IPS DF 19.7 (cell line): Measurements from ENCODE around the gene POU3F2.

Experiments
- DNase-seq: peaks from one replicate; pipeline ENCODE4 v3.0.0-alpha.2; 2013; ENCODE audit warnings: low read depth, low spot score

Gene POU3F2

DNA sequence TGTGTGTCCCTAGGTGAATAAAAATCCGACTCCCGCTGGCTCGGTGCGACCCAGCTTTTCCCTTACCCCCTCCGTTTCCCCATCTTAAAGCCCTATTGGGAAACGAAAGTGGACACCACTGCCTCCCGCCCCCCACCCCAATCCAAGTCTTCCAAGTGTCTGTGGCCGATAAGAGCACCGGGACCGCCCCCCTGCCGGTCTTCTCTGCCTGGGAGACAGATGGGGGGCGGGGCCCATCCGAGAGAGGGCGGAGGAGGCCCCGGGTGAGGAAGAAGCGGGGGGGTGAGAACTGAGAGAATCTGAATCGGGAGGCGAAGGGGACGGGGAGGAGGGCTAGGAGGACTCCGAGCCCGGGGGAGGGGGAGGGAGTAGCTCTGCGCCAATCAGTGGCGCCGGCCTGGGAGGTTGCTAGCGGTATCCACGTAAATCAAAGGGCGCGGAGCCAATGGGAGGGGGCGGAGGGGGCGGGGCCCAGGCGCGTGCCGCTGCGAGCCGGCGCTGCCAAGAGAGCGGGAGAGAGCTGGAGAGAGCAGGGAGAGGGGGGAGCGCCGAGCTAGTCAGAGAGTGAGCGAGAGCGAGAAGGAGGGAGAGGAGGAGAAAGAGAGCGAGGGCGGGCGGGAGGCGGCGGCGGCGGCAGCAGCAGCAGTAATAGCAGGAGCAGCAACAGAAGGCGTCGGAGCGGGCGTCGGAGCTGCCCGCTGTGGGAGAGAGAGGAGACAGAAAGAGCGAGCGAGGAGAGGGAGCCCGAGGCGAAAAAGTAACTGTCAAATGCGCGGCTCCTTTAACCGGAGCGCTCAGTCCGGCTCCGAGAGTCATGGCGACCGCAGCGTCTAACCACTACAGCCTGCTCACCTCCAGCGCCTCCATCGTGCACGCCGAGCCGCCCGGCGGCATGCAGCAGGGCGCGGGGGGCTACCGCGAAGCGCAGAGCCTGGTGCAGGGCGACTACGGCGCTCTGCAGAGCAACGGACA is at the start of gene POU3F2:
TSS of gene POU3F2 (plus strand) at position 515 of the 972 bp plus-strand sequence. CDS start at position 815, 300 bp downstream.
- DNase-seq = no peak

DNA sequence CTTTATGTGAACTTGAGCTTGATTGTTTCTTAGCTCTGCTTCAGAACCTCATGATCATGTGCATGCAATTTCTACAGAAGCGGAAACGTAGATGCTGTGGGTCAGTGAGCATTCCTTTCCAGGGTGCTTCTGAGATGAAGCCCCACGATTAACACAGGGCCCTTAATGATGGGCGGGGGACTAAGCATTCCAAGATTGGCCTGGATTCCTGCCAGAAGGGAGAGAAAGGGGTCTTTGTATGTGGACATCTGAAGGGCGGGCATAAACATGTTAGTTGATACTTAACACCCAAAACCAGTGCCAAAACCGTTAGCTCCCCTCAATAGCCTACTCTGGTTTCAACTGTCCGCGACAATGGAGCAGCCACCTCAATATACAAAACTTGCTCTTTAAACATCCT is 46.9 kb upstream of the POU3F2 start:
- no peak for DNase-seq

DNA sequence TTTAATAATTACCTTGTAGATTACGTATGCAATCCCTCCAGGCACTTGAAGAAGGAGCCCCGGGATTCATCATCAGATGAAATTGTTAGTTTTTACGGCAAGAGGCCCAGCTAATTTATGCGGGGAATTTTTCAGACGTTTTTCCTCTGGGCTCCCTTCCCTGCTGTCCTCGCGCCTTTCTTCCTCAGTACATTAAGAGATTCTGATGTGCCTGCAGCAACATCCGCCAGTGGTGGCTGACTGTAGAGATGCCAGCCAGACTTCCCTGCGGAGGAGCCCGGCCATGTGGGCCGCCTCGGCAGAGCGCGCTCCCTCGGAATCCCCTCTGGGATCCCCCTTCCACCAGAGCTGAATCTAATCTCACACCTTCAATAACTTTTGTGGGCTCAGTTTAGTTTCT is 46.4 kb upstream of the POU3F2 start:
- DNase-seq = no peak

DNA sequence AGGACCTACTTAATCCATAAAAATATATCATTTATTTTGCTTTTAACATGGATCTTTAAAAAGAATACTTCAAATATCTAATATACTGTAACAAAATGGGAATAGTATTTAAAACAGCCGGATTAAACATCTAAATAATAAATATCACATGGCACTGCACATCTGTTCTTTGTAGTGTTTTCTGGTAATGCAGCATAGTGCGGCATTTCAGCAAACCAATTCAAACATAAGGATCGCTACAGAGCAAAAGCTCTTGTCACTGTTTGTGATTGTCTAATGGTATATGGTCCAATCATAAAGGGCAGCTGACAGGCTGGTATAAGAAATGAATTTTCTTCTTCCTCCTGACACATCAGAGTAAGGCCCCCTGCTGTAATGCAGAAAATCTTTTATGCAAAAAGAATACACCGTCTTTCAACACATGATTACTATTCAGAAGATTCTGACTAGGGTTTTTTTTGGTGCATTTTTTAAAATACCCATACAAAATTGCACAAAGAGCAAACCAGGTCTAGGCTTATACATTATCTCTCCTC is 40.0 kb upstream of the POU3F2 start:
- no peak for DNase-seq

DNA sequence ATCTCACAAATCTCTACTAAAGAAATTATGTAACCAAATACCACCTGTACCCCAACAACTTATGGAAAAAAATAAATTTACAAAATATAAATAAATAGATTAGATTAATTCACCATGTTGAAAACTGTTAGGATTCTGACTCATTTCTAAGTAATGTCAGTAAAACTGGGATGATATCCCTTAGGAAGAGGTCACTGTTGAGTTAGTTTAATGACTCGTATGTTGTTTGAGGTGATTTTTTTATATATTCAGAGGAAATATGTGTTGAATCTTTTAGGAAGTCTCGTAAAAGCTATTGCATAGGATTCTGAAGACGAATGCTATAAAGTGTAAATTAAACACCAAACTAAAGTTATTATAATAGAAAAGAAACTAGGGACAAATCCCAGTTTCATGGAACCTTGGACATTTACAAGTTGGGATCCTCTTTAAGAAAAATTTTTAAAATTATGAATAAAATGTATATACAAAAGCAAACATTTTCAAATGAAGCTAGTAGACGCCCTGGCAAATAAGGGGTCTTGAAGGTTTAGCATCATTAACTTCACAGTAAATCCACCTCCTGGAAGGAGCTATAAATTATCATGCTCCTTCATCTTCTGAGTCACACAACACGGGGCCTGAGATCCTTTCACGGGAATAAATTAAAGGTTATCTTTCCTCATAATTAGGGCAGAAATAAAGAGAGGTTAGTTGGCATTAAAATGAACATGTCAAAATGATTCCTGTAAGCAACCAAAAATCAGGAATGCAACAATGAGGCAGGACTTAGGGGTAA is 37.0 kb upstream of the POU3F2 start:
- DNase-seq = no peak

DNA sequence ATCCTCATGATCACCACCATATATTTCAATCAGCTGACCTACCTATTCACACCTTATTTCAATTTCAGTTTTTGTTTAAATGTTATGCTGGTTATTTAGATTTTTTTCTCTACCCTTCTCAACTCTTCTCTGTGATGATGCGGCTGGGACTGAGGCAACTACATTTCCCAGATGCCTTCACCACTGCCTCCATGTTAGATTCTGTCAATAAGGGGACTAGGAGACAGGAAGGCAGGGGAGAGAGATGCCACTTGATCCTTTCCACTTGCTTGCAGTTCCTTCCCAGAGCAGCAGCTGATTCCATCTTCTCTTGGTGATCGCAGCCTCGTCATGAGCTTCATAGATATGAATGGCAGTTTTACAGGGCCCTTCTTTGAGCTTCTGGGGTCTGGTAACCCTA is 33.5 kb upstream of the POU3F2 start:
- DNase-seq = no peak

DNA sequence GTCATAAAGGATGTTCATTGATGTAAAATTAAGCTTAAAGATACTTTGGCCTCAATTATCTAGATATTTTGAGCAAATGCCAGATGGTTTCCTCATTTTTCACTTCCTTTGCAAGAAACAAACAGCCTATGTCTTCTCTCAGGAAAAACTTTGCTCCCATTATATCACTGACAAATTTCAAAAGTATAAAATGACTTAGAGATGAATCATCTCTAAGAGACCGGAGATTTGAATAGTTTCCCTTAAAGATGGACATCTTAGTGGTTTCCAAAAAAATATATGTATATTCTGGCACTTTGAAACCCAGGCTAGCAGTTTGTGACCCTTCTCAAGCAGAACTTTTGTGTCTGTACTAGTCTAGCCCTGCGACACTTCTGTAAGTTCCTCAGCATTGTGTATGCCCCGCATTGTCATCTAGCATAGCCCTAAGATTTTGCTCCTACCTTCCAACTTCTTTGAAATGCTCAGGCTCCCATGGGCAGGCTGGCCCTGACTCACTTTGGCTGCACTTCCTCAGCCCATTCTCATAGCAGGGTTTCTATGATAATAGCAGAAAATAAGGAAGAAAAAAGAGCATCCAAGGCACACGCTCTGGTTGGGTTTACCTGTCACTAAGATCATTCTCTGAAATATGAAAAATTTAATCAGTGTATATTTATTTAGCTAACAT is 25.7 kb upstream of the POU3F2 start:
- no peak for DNase-seq

DNA sequence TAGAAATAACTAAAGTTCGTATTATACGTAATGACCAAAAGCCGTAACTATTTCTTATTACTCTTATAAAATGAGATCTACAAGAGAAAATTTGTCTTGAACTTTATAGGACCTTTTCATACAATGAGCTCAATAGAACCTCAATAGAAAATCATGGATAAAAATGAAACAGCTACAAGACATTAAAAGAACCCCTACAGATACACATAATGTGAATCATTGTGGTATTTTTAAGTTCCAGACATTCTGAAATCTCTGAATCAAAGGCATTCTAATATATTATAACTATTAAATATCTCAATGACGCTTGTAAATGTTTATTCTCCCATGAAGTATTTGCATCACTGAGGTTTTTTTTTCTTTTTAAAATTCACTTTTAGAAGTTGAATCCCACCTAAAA is 22.2 kb upstream of the POU3F2 start:
- no peak for DNase-seq

DNA sequence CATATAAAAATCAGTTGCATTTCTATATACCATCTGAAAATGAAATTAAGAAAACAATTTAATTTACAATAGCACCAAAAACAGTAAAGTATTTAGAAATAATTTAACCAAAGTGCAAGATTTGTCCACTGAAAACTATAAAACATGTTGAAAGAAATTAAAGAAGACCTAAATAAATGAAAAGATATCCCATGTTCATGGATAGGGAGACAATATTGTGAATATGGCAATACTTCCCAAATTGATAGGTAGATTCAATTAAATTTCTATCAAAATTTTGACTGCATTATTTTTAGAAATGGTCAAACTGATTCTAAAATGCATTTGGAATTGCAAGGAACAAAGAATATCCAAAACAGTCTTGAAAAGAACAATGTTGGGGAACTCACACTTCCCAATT is 17.6 kb upstream of the POU3F2 start:
- no peak for DNase-seq

DNA sequence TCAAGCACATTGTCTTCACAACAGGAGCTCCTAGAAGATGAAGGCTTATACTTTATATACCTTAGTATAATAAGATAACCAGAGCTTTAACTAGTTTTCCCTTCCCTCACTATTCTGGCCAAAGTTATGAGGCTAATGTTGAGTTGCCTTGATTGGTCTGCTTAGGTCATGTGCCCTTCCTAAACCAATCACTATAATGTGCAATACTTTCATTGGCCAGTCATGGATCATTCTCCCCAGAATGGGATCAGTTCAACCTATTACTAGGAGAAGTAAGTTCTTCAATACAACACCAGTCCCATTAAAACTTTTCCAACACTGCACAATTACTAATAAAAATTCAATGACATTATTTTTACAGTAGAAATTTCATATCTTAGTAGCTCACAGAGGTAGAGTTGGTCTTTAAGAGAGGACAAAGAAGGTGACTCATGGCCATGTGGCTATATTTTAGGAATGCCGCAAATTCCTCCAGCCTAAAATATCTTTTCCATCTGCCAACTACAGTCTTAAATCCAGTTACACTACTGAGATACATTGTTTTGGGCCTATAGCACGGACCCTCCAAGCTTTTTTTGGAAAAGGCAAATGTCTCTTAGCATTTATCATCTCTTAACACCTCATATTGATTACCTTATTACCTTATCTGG is 12.5 kb upstream of the POU3F2 start:
- no peak for DNase-seq

DNA sequence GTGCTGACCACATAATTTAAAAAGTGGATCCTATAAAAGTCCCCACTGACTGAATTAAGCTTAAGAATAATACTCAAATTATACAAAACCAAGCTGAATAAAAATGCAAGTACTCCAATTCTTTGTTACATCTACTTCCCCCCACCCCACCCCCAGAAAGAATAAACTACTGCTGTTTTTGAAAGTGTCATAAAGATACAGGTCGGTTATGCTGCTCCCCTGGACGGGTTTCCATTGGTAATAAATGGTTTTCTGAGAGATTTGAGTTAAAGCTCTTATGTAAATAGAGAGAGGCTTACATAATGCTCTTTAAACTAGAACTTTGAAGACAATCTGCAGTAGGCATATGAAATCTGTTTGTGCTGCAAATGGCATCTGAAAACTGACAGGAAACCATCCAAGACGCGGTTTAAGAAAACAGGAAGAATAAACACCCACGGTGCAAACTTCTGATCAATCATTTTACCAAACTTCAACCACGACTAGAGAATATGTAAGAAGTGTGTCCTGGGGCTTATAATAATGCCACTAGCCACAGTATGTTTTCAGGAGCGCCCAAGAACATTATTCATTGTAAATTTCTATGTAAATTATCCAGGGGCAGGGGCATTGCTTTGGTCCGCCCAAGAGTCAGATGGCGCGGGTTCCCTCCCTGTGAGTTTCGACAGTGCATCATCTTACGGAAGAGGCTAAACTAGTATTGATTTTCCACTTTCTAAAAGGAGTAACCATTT is 10.8 kb upstream of the POU3F2 start:
- no peak for DNase-seq

DNA sequence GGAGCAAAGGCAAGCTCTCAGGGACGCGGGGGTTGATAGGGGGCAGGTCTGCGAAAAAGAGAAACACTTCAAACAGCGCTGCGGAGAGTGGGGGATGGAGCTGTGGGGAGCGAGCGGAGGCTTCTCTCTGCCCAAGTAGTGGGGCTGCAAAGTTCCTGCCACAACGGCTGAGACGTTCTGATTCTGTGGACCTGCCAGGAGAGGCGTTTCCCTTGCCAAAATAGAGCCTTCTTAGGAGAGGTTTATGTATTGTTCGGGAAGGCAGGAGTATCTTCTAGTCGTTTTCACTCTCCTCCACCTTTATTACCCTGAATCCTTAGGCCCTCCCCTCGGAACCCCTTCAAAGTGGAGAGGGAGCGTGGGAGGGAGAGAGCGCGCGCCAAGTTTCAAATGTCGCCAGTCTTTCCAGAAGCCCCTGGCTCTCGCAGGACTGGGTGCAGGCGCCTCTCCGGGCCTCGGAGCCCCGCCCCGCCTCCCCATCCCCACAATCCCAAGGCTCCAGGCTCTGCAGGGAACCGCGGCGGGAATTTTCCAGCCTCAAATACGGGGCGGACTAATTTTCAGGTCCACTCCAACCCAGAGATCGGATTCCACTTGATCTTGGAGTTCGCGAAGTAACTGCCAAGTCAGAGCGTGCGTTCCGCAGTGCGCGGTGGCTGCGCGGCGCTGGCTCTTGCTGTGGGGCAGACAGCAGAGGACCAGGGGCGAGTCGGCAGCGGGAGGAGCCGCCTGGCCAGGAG is 10.0 kb upstream of the POU3F2 start:
- no peak for DNase-seq

DNA sequence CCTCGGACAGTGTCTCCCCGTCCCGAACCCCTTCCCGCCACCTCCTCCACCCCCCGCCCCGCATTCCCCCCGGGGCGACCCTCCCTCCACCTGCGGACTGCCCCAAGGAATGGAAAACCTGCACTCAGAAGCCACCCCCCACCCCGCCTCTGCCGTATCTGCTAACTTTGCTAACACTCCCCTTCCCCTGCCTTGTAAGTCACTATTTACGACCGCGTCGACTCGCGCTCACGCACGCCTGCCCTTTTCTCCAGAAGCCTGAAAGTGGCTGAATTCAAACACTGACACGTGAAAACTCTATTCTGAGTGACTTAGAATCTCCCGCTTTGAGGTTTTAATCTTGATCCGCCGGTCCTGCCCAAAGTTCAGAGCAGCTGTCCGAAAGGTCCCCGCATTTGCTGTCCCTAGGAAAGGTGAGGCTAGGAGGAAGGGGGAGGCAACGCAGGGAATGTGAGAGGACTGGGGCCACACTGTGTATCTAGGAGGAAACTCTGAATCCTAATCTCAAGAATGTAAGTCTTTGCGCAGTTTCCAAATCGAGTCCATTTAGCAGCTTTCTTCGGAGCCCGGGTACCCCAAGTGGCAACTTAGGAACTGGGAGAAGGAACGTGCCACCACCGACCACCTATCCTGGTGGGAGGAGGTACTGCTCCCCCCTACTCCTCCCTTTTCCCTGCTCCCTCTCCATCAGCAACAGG is 9.3 kb upstream of the POU3F2 start:
- no peak for DNase-seq

DNA sequence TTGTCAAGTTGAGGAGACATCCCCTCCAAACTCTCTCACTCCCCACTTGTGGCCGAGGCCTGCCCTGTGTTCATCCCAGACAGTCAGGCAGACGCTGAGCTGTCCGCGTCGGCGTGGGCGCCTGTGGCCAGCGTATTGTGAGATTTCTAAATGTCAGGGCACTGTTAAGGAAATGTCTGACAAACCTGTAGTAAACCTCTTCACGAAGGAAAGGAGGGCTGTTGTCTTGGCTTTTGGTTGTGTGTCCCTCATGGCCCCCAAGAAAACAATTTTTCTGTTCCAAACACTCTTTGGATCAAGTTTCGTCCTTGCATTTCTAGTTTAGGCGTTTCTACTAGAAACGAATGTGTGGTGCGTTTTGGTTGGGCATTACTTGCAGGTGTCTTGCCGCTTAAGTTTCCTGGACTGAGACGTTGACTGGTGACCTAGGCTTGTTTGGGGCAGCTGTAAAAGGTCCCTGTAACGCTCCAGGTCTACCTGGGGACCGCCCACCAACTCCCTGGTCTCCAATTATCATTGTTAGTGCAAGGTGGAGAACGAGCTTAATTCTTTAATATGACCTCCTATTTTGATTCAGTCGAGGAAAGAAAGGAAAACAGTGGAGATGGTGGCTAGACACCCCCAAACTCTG is 8.7 kb upstream of the POU3F2 start:
- no peak for DNase-seq

DNA sequence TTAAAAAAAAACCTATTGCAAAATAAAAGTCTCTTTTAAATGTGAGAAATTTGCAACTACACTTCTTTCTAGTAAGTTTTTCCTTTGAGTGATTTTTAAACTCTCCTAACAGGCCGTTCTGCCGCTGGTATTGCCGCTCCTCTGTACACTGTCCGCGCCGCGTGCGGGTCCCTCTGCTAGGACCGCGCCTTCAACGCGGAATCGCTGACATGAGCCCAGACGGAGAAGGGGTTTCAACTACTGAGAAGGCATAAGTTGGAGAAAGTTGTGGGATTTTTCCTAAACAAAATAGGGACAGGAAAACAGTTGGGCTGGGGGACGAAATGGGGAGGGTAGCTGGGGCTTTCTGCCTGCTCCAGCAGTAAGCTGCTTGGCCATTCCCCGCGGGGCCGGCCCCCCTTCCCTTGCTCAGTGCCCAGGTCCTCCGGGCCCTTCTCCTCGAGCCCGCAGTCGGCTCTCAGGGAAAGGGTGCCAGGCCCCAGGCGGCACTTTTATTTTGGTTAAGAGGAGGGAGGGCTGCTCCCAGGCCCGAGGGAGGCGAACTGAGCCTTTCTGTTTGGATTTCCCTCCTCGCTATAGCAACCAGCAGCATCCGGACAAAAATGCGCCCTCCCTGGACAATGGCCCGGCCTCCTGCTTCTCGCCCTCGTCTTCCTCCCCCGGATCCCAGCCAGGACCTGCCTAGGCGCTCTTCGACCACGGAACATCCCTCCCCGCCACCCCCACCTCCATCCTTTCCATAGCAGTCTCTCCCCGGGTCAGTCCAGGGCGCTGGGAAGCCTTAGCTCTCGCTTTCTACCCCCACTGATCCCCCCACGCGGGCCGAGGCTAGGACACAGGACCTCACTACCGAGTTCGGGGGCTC is 6.8 kb upstream of the POU3F2 start:
- no peak for DNase-seq

DNA sequence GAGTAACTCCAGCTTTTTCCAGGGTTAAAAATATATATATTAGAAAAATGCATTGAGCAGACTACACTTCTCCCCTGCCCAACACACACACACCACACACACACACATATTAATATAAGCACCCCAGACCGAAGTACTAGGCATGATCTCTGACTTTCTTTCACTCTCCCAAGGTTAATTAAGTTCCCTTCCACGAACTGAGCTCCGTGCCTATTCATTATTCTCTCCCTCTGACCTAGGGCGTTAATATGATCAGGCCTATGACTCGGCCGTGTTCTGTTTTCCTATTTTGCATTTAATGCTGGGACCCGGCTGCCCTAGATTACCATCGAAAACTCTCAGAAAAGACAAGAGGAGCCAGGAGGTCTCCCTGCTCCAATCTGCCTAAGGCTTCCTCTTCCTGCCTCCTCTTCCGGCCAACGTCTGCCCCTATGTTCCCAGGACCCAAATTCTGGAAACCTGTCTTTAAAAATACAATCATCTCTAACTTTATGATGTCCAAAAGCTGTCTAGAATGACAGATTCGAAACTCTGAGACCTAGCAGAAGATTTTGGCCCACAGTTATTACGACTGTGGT is 6.1 kb upstream of the POU3F2 start:
- DNase-seq = no peak

DNA sequence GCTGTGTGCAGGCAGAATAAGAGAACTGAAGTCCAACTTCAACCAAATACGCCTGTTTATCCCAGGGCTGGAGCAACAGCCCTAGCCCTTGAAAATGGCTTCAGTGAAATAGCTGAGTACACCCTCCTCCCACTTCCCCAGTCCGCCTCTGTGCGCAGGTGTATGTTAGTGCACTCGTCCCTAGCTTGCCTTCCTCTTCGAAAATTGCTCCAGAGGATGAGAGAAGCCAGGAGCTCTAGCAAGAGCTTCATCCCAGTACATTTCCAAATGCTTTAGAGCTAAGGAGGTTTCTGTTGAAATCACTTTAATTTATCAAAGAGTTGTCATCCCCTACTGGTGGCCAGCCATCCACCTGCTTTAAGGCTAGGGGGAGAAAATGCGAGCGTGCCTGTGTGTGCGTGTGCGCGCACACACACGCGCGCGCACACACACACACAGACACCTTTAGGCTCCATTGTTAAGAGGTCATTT is 5.4 kb upstream of the POU3F2 start:
- DNase-seq = no peak
